ENCODE data around the gene IL24.

The IL24 gene

DNA sequence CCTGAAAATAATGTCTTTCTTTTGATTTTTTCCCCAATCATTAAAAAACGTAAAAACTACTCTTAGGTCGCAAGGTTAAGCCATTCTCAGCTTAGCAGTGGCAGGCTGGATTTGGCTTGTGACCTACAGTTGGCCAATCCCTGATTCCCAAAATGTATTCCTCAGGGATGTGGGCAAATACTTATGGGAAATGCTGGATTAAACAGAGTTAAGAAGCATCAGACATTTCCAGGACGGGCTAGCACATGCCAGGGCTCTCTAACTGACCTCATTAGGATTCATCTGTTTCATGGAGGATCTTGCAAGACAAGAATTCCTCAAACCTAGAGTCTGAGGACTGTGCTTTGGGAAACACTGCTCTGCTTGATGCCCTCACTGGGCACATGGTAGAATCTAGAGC is 982 bp upstream of the IL24 start:
- Histone ChIP-seq H3K36me3 (ENCODE audit: control insufficient read depth, low read depth, low read length) (no peaks in the 10 kb centered on the region), H3K4me1 (ENCODE audit: control insufficient read depth, low read depth, low read length) (no peaks in the 10 kb centered on the region), H3K4me3 (ENCODE audit: low read length) (no peak overlapping the region), H3K27ac (ENCODE audit: low read length) (no peak overlapping the region), H3K27me3 (ENCODE audit: control insufficient read depth, insufficient read depth, low read length) (no peaks in the 10 kb centered on the region), H3K9me3 (ENCODE audit: control insufficient read depth, low read depth, low read length) (no peaks in the 10 kb centered on the region), H3K9ac (ENCODE audit: low read length) (no peak overlapping the region)

DNA sequence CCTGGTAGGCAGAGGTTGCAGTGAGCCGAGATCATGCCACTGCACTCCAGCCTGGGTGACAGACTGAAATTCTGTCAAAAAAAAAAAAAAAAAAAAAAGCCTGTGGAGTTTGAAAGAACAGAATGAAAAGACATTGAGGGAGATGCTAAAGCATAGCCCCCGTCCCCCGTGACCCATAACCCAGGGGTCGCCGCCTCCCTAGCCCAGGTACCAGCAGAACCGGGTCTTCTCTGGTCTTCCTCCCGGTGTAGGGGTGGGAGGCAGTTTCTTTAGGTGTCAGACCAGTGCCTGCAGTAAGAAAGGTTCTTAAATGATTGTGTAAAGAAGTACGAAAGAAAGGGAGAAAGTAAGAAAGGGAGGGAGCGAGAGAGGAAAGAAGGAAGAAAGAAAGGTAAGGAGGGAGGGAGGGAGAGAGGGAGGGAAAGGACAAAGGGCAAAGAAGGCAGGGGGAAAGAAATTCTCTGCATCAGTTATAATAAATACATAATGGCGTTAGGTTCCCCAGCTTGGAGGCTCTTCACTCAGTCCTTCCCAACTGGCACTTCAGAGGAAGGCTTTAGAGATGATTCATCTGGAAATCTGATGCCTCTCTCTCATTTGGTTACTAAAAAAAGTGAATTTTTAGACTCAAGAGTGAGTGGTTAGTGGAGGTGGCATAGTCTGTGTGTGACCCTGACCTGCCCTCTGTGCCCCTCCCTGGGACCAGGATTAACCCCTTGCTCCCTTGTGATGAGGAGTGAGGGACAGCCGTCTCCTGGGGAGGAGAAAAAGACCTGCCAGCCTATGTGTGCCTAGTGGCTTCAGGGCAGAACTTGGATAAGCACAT is 1.1 kb downstream of the IL24 start:
- Histone ChIP-seq H3K9me3 (ENCODE audit: control insufficient read depth, low read depth, low read length) (no peaks in the 10 kb centered on the region), H3K27ac (ENCODE audit: low read length) (no peak overlapping the region), H3K27me3 (ENCODE audit: control insufficient read depth, insufficient read depth, low read length) (no peaks in the 10 kb centered on the region), H3K36me3 (ENCODE audit: control insufficient read depth, low read depth, low read length) (no peaks in the 10 kb centered on the region), H3K4me1 (ENCODE audit: control insufficient read depth, low read depth, low read length) (no peaks in the 10 kb centered on the region), H3K4me3 (ENCODE audit: low read length) (no peak overlapping the region), H3K9ac (ENCODE audit: low read length) (no peak overlapping the region)

DNA sequence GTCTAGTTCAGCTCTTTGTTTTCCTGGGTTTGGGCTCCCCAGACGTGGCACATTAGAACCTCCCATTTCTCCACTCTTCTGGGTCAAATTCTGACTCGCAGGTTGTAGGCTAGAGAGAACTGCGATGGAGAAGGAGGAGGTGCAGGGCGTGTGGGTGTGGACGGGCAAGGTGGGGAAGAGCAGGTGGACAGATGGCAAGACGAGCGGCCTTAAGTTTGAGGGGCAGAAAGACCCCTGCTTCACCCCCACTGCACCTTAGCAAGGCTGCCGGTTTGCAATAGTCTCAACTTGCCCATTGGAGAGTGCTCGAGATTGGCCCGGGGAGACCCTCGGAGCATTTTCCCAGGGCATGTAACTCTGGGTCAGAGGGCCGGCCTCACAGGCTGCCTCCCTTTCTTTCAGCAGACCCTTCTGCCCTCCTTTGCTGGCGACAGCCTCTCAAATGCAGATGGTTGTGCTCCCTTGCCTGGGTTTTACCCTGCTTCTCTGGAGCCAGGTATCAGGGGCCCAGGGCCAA is 1.7 kb downstream of the IL24 start:
- Histone ChIP-seq H3K36me3 (ENCODE audit: control insufficient read depth, low read depth, low read length) (no peaks in the 10 kb centered on the region), H3K4me1 (ENCODE audit: control insufficient read depth, low read depth, low read length) (no peaks in the 10 kb centered on the region), H3K9me3 (ENCODE audit: control insufficient read depth, low read depth, low read length) (no peaks in the 10 kb centered on the region), H3K4me3 (ENCODE audit: low read length) (no peak overlapping the region), H3K9ac (ENCODE audit: low read length) (no peak overlapping the region), H3K27me3 (ENCODE audit: control insufficient read depth, insufficient read depth, low read length) (no peaks in the 10 kb centered on the region), H3K27ac (ENCODE audit: low read length) (no peak overlapping the region)

DNA sequence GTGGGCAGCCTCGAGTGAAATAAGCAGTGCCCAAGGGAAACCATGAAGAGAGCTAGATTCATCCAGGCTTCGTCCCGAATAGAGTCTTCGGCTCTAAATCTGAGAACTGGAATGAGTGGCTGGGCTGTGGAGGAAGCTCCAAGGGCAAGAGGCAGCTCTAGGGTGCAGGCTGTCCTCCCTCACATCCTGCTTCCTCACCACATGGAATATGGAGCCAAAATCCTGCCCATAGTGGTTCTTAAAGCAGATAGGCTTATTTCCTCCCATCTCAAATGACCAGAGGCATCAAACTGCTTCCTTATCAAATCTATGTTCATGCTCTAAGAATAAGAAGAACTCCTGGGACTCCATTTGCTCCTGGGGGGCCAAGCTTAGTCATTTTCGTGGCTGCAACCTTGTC is 2.5 kb downstream of the IL24 start:
- Histone ChIP-seq H3K9ac (ENCODE audit: low read length) (no peak overlapping the region), H3K9me3 (ENCODE audit: control insufficient read depth, low read depth, low read length) (no peaks in the 10 kb centered on the region), H3K36me3 (ENCODE audit: control insufficient read depth, low read depth, low read length) (no peaks in the 10 kb centered on the region), H3K4me1 (ENCODE audit: control insufficient read depth, low read depth, low read length) (no peaks in the 10 kb centered on the region), H3K27ac (ENCODE audit: low read length) (no peak overlapping the region), H3K4me3 (ENCODE audit: low read length) (no peak overlapping the region), H3K27me3 (ENCODE audit: control insufficient read depth, insufficient read depth, low read length) (no peaks in the 10 kb centered on the region)

- H3K9me3 ChIP-seq (ENCODE audit: control insufficient read depth, low read depth, low read length): no peaks in the 10 kb centered on the region
- no peaks in the 10 kb centered on the region for H3K36me3 ChIP-seq (ENCODE audit: control insufficient read depth, low read depth, low read length)
- no peak overlapping the region for H3K9ac ChIP-seq (ENCODE audit: low read length)
- H3K4me3 ChIP-seq (ENCODE audit: low read length): no peak overlapping the region
- H3K4me1 ChIP-seq (ENCODE audit: control insufficient read depth, low read depth, low read length): no peaks in the 10 kb centered on the region
- no peak overlapping the region for H3K27ac ChIP-seq (ENCODE audit: low read length)
- H3K27me3 ChIP-seq (ENCODE audit: control insufficient read depth, insufficient read depth, low read length): no peaks in the 10 kb centered on the region
Measured at GRCh38 chr1:206900149-206900548, 2.9 kb downstream of the IL24 start.

- Histone ChIP-seq H3K36me3 (ENCODE audit: control insufficient read depth, low read depth, low read length) (no peaks in the 10 kb centered on the region), H3K27ac (ENCODE audit: low read length) (no peak overlapping the region), H3K9me3 (ENCODE audit: control insufficient read depth, low read depth, low read length) (no peaks in the 10 kb centered on the region), H3K27me3 (ENCODE audit: control insufficient read depth, insufficient read depth, low read length) (peaks cover 3% of the 10 kb centered on the region), H3K4me1 (ENCODE audit: control insufficient read depth, low read depth, low read length) (no peaks in the 10 kb centered on the region), H3K4me3 (ENCODE audit: low read length) (no peak overlapping the region), H3K9ac (ENCODE audit: low read length) (no peak overlapping the region)
Measured at GRCh38 chr1:206901944-206902343, 4.7 kb downstream of the IL24 start.

GRCh38 chr1:206902702-206903101 is 5.5 kb downstream of the IL24 start:
- Histone ChIP-seq H3K9ac (ENCODE audit: low read length) (no peak overlapping the region), H3K4me3 (ENCODE audit: low read length) (no peak overlapping the region), H3K4me1 (ENCODE audit: control insufficient read depth, low read depth, low read length) (no peaks in the 10 kb centered on the region), H3K36me3 (ENCODE audit: control insufficient read depth, low read depth, low read length) (no peaks in the 10 kb centered on the region), H3K9me3 (ENCODE audit: control insufficient read depth, low read depth, low read length) (no peaks in the 10 kb centered on the region), H3K27me3 (ENCODE audit: control insufficient read depth, insufficient read depth, low read length) (peaks cover 9% of the 10 kb centered on the region), H3K27ac (ENCODE audit: low read length) (no peak overlapping the region)

DNA sequence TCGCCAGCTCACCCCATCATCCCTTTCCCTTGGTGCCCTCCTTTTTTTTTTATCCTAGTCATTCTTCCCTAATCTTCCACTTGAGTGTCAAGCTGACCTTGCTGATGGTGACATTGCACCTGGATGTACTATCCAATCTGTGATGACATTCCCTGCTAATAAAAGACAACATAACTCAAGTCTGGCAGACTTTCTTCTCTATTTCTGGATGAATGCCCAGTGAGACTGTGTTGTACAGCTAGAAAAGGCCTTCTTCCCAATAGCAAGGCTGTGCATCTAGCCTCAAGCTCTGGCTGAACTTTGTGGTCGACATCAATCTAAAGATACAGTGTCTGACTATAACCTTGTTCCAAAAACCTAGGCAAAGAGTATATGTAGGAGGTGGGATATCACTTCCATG is 6.4 kb downstream of the IL24 start:
- Histone ChIP-seq H3K27ac (ENCODE audit: low read length) (no peak overlapping the region), H3K9ac (ENCODE audit: low read length) (no peak overlapping the region), H3K4me3 (ENCODE audit: low read length) (no peak overlapping the region), H3K4me1 (ENCODE audit: control insufficient read depth, low read depth, low read length) (peaks cover under 1% of the 10 kb centered on the region), H3K9me3 (ENCODE audit: control insufficient read depth, low read depth, low read length) (no peaks in the 10 kb centered on the region), H3K27me3 (ENCODE audit: control insufficient read depth, insufficient read depth, low read length) (peaks cover 19% of the 10 kb centered on the region), H3K36me3 (ENCODE audit: control insufficient read depth, low read depth, low read length) (no peaks in the 10 kb centered on the region)

- no peak overlapping the region for H3K27ac ChIP-seq (ENCODE audit: low read length)
- H3K9me3 ChIP-seq (ENCODE audit: control insufficient read depth, low read depth, low read length): no peaks in the 10 kb centered on the region
- H3K4me3 ChIP-seq (ENCODE audit: low read length): no peak overlapping the region
- no peaks in the 10 kb centered on the region for H3K36me3 ChIP-seq (ENCODE audit: control insufficient read depth, low read depth, low read length)
- peaks cover 4% of the 10 kb centered on the region for H3K4me1 ChIP-seq (ENCODE audit: control insufficient read depth, low read depth, low read length)
- no peak overlapping the region for H3K9ac ChIP-seq (ENCODE audit: low read length)
- H3K27me3 ChIP-seq (ENCODE audit: control insufficient read depth, insufficient read depth, low read length): peaks cover 28% of the 10 kb centered on the region
Measured at GRCh38 chr1:206904423-206905142, 7.3 kb downstream of the IL24 start.

- H3K27me3 ChIP-seq (ENCODE audit: control insufficient read depth, insufficient read depth, low read length): peaks cover 37% of the 10 kb centered on the region
Measured at GRCh38 chr1:206905295-206906164, 8.3 kb downstream of the IL24 start.

GRCh38 chr1:206907304-206907991 is 10.2 kb downstream of the IL24 start:
- Histone ChIP-seq H3K9me3 (ENCODE audit: control insufficient read depth, low read depth, low read length) (no peaks in the 10 kb centered on the region), H3K36me3 (ENCODE audit: control insufficient read depth, low read depth, low read length) (no peaks in the 10 kb centered on the region), H3K4me3 (ENCODE audit: low read length) (no peak overlapping the region), H3K4me1 (ENCODE audit: control insufficient read depth, low read depth, low read length) (peaks cover 4% of the 10 kb centered on the region), H3K27ac (ENCODE audit: low read length) (no peak overlapping the region), H3K27me3 (ENCODE audit: control insufficient read depth, insufficient read depth, low read length) (peaks cover 42% of the 10 kb centered on the region), H3K9ac (ENCODE audit: low read length) (no peak overlapping the region)

More at GRCh38 chr1:206905295-206906164, 8.3 kb downstream of the IL24 start:
- Histone ChIP-seq H3K9me3 (ENCODE audit: control insufficient read depth, low read depth, low read length) (no peaks in the 10 kb centered on the region), H3K9ac (ENCODE audit: low read length) (no peak overlapping the region), H3K4me3 (ENCODE audit: low read length) (no peak overlapping the region), H3K36me3 (ENCODE audit: control insufficient read depth, low read depth, low read length) (no peaks in the 10 kb centered on the region), H3K4me1 (ENCODE audit: control insufficient read depth, low read depth, low read length) (peaks cover 4% of the 10 kb centered on the region), H3K27ac (ENCODE audit: low read length) (no peak overlapping the region)

All from iPS-18a (cell line).